UCSD-AML1 (cell line): ENCODE results near the gene APLF.

Source experiments
- DNase-seq: peaks from one replicate; lab custom pipeline; 2025; ENCODE audit not compliant: unreplicated experiment; lab: John Stamatoyannopoulos, UW

APLF gene, protein sequence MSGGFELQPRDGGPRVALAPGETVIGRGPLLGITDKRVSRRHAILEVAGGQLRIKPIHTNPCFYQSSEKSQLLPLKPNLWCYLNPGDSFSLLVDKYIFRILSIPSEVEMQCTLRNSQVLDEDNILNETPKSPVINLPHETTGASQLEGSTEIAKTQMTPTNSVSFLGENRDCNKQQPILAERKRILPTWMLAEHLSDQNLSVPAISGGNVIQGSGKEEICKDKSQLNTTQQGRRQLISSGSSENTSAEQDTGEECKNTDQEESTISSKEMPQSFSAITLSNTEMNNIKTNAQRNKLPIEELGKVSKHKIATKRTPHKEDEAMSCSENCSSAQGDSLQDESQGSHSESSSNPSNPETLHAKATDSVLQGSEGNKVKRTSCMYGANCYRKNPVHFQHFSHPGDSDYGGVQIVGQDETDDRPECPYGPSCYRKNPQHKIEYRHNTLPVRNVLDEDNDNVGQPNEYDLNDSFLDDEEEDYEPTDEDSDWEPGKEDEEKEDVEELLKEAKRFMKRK

DNA sequence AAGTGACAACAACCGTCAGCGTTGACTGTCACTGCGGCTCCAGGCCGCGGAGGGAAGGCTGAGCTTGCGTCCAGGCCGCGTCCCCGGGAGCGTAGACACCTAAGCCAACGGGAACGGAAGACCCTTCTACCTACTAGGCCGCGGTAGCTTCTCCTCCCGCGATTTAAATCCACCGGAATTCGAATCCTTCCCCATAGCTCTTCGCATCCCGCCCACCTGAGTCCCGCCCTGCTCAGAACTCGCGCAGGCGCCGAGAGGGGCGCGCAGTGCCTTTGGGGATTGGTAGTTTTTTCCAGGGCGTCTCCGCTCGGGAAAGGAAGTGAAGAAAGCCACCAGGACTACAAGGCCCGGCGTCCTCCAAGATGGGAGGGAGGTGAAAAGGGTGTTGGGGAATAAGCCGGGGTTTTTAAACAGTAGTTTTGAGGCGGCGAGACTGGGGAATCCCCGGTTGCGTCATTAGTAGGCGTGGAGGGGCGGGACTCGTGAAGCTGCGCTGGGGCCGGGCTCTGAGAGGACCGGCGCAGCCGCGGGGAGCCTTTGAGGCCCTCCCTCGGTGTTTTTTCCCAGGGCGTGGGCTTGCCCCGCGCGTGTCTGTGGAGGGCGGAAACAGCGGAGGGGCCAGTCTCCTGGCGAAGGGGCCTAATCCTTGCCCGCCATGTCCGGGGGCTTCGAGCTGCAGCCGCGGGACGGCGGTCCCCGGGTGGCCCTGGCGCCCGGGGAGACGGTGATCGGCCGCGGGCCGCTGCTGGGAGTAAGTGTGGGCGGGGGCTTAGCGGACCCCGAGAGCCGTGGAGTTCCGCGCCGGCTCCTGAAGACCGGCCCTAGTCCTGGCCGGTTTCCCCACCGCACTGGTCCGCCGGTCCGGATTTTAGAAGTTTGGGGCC lies at the start of gene APLF, which contains the start of gene FBXO48:
TSS of gene APLF (plus strand) at position 509 of the 884 bp plus-strand sequence. CDS start at position 656, 147 bp downstream.
TSS of gene FBXO48 (minus strand) at position 218 of the 884 bp plus-strand sequence. CDS start 2,149 bp downstream, outside the sequence.
- peak; percentile 97 for DNase-seq

DNA sequence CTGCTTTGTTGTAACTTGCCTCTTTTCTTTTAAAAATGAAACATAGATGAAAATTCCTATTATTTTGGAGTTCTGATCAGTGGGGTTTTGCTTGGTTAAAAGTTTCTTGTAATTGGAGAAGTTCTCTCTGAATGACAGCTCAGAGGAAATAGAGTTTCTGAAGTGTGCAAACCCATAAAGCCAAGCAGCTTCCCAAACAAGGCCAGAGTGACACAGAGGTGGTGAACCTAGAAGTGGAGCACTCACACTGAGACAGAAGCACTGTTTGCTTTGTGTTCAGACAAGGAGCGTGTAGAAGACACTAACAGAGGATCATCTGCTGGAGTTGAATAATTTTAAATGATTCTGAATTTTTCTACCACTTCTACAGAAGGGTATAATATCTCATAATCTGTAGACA lies 49.5 kb upstream of the APLF start:
- no peak for DNase-seq

DNA sequence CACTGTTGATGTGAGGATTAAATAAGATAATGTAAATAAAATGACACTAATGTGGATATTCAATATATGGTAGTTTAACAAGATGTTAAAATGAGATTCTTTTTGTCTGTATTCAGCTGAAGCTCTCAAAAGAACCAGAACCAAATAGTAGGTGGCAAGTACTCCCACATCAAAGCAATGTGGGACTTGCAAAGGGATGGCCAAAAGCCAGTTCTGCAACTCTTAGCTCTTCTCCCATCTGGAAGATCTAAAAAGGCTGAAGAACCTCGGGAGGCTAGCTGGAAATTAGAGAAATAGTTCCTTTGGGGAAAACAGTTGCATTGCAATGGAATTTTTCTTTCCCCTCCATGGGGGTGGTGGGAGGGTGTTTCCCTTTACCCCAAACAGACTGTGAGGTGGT lies 49.0 kb upstream of the APLF start:
- no peak for DNase-seq

DNA sequence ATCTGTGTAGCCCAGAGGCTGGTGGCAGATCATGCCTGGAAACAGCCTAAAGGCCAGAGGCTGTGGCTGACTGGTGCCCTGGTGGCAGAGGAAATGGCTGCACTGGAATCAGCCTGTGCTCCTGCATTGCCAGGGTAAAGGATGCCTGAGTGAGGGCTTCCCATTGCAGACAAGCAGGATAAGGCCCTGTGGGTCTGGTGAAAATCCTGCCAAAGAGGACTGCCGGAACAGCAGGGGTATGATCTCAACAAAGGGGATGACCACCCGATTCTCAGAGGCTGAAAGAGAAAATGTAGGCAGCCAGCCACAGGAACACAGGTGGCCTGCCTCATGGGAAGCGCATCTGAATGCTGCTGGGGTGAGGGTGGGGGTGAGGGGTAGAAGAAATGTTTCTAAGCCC lies 48.5 kb upstream of the APLF start:
- DNase-seq: peak; percentile 30

DNA sequence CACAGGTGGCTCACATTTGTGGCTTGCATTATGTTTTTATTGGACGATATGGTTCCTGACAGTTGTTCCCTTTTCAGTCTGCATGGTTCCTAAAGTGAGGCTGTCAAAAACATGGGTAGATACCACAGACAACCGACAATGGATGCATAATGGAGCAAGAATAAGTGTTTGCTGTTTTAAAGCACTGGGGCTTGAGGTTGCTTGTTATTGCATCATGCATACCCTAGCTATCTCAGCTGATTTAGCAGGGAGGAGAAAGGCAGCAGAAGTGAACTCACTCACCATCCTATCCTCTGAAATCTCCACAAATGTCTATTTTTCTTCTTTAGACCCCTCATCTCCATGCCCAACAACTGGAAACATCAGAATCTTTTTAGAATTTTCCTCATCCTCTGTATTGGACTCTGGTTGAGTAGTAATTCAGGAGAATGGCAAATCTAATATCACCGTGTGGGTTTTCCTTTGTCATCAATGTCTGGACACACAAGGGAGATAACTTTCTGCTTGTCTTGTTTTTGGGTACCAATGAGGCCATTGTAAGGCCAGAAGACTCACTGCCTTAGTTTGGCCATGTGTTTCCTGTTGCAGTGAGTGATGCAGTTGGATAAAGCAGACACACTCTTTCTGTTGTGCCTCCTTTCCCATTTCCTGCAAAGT lies 47.0 kb upstream of the APLF start:
- no peak for DNase-seq

DNA sequence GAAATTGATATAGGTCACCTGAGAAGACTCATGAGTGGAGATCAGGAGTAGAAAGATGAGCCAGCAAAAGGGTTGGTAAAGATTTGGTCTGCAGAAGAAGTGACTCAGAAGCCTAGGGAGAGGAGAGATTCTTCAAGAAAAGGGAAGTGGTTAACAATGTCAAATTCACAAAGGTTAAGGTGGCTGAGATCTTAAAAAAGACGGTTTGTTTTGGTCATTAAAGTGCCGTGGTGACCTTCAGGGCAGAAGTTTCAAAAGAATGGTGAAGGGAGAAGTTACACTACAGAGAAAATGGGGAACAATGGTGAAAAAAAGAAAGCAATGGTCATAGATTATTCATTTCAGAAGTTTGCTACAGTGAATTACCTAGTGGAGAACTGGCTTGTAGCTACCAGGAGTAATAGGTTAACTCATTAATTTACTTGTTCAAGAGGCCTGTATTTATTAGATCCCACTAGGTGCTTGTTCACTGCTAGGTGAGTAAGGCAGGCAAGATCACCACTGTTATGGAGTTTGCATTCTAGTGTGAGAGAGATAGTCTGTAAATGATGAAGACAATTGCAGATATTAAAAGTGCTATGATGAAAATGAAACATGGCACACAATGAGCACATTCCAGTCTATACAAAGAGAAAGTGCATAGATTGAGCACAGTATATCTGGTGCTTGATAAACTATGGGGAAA lies 43.3 kb upstream of the APLF start:
- DNase-seq: no peak

DNA sequence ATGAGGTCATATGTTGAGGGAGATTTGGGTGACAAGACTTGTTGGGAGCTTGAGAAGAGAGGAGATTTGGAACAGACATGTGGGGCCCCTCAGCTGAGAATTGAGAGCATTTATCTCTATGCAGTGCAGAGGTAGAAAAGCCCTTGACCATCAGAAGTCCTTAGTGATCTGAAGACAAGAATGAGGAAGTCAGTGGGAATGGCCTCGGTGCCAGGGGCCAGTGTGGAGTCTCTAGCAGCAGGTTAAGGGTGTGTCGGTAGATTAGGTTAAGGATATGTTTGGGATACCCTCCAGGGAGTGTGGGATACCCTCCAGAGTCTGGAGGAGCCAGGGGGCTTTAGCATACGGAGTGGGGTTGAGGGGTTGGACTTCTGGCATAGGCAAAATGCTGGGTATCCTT lies 41.9 kb upstream of the APLF start:
- no peak for DNase-seq

DNA sequence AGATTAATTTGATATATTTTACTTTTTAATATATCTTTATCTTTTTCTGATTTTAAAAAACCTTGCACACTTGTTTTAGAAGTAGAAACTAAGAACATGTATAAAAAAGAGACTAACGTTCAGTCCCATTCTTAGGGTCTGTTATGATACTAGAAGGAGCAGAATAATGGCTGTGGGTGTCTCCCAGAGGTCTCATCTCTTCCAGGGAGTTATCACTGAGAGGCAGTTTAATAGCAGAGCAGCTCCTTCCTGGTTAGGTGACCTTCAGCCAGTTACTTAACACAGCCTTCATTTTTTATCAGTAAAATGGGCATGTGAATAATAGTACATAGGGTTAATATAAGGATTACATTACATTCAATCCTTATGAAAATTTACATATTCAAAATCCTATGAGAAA lies 40.9 kb upstream of the APLF start:
- DNase-seq: no peak

DNA sequence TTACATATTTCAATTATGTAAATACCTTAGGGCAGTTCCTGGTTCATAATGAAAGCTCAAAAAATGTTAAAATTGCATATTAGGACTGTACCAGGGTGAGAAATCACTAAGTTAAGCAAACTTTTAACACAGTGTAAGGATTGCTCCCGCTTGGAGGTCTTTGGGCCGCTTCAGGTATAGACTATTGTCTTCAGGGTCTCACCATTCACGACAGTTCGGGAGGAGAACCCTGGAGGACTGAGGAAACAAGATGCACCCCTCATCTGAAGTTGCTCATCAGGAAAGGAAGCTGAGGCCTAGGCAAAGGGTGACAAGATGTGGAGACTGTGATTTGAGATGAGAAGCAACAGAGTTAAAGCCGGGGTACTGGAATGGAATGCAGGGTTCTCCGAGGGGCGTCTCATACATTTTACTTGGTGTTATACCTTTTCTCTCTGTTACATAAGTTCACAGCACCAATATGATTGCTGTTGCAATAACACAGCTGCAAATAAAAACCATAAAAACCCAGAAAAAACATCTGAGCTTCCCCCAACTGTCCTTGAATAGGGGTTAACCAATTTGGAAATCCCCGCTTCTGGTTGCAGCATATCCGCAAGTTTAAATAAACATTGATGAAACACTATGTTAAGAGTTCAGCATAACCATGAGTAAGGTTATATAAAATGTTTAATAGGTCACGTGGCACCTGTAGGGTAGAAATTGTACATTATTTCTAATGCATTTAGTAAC lies 40.4 kb upstream of the APLF start:
- DNase-seq: no peak

DNA sequence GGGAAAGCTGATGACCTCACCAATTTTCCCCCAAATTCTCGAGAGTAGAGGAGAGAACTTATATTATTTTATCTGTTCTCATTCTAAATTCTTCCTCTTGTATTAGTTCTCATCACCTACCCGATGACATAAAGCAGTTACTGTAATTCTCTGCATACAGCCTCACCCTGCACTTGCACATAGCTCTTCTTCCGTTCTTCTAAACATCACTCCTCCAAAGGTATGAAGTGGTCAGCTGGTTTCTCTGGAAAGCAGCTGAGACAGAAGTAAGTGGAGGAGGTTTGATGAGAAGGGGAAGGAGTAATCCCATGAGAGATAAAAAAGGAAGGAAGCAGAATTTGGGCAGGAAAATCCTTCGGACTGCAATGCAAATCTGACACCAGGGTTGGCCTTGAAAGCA lies 39.3 kb upstream of the APLF start:
- DNase-seq: no peak

DNA sequence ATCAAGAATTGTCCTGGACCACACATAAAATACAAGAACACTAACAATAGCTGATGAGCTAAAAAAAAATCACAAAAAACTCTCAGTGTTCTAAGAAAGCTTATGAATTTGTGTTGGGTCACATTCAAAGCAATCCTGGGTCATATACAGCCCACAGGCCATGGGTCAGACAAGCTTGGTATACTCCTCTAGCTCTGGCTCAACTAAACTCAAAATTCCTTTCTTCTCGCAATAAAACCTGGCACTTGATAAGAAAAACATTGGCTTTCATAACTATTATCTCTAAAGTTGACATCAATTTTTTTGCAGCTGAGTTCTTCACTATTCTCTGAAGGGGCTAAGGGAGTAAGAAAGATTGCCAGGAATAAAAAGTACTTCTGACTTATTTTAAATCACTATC lies 38.6 kb upstream of the APLF start:
- DNase-seq: no peak

DNA sequence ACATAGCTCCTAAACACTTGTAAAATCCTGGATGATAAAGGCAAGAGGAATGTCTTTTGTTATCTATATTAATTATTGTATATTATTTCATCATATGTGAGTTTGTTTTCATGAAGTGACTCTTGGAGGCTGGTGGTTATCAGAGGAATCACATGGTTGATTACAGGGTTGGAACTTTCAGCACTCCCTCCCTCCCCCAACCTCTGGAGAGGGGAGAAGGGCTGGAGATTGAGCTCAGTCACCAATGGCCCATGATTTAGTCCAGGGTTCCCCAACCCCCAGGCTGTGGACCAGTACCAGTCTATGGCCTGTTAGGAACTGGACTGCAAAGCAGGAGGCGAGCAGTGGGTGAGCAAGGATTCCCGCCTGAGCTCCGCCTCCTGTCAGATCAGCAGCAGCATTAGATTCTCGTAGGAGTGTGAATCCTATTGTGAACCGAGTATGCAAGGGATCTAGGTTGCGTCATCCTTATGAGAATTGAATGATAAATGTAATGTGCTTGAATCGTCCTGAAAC lies 38.0 kb upstream of the APLF start:
- DNase-seq: no peak

DNA sequence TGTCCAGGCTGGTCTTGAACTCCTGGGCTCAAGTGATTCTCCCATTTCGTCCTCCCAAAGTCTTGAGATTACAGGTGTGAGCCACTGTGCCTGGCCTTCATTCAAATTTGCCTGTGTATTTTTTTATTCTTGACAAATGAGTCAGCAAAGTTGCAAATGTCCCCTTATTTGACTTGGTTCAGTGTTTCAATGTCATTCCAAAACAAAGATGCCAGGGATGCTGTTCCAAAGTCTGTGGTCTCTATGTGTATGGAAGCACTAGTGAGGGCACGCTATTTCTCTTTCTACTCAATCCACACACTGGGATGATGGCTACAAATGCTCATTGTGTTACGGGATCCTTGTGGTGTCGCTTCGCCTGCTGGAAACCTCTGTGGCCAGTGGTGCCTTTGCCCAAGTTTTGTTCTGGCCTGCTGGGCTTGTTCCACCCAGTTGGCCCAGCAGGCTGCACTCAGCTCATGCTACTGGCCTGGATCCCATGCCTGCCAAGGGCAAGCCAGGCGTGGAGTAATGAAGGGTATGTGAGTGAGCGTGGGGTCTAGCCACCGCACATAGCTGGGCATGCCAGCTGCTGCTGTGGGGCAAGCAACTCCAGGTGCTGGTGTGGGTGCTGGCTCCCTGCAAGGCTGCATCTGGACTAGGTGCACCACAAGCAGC lies 35.9 kb upstream of the APLF start:
- no peak for DNase-seq

DNA sequence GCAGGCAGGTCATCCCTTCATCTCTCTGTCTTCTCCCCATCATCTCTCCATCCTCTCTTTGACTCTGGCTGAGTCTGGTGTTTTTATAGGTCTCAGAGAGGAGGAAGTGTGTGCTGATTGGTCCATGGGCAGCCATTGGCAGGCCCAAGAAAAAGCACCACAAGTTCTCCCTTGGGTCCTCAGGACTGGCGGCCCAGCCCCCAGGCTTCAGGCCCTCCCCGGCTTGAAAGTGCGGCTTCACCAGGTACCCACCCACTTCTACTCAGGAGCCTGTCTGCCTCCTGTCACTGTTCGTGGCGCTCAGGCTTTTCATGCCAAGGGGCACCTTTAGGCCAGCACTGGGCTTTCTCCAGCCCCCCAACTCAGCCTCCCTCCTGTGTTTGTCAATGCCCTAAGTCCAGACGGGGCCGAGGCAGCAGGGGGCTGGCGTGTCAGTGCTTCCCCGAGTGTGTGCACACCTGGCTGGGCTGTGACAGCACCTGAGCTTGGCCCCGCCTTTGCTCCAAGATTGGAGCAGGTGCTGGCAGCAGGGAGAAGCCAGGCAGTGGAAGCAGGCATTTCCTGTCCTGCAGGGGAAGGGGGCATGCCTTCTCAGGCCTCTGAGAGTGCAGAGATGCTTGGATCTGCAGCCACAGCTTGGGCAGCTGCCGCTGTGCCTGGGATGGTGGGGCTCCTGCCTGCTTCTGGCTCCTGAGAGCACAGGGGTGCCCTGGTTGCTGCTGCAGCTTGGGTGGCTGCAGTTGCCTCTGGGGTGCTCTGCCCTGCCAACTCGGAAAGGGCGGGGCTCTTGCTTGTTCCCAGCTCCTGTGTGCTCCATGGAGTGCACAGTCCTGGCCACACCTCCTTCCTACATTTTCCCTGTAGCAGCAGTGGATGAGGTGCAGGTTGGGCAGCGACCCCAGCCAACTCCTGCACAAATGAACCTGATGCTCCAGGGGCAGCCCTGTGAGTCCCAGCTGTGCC lies 34.4 kb upstream of the APLF start:
- DNase-seq: no peak

DNA sequence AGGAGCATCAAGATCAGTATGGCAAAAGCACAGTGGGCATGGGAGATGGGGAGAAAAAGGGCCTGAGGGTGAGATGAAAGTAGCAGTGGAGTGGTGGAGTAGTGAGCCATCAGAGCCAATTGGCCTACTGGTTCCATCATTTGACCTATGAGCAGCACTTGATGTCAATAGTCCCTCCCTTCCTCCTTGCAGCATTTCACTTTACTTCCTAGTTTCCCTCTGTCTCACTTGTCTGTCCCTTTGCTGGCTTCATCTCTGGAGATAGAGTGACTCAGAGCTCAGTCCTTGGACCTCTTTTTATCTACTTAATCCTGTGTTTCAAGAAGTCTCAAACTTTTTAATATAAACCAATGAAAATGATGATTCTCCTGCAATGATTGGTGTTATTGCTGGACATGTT lies 32.4 kb upstream of the APLF start:
- DNase-seq: no peak

DNA sequence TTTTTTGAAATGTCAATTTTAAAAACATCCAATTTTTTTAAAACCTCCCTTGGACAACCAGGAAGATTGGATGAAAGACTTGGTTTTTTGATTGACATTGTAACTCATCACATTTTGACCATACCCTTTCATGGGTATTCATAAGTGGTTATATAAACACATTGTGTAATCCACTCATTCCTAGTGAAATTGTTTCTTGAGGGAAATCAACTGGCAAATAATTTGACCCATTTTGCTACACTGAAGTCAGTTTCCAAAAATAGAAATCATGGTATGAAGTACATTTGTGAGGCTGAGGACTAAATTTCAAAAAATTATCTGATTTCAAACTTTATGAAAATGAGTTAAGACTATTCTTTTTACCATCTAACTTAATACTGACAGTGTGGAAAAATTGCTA lies 31.8 kb upstream of the APLF start:
- DNase-seq: no peak

DNA sequence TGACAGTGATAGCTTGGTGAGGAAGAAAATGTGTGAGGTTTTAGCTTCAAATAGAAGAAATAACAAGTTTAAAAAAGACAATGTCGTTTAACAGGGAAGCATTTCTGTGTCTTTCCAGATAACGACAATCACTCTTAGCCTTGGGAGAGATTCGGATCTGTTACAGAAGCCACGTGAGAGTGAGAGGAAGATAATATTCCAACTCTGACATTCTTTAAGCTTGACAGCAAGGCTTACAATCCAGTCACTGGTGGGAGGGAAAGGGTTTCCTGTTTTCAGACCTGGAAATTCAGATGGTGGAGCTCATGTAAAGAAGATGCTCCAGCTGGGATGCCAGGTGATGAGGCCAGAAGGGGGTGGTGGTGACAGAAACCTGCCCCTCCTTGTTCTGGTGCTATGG lies 31.1 kb upstream of the APLF start:
- DNase-seq: no peak
